GM12864 (cell line): ENCODE results near the gene ARHGAP22.

Source experiments
- DNase-seq: peaks from one replicate; pipeline ENCODE4 v3.0.0-alpha.2; 2011; ENCODE audit warnings: low read depth
- H3K4me3 ChIP-seq: 2 replicates; pipeline ENCODE4 v1.5.1; 2011; ENCODE audit warnings: mild to moderate bottlenecking, low read depth, low read length, control low read depth
- TF ChIP-seq, protein P1 (sequence below): IDR thresholded peaks from 2 replicates; pipeline ENCODE4 v1.5.1; 2011; ENCODE audit warnings: low read depth, mild to moderate bottlenecking, moderate library complexity, low read length, control low read depth, inconsistent platforms; ENCODE audit errors: missing control alignments

Gene ARHGAP22

DNA sequence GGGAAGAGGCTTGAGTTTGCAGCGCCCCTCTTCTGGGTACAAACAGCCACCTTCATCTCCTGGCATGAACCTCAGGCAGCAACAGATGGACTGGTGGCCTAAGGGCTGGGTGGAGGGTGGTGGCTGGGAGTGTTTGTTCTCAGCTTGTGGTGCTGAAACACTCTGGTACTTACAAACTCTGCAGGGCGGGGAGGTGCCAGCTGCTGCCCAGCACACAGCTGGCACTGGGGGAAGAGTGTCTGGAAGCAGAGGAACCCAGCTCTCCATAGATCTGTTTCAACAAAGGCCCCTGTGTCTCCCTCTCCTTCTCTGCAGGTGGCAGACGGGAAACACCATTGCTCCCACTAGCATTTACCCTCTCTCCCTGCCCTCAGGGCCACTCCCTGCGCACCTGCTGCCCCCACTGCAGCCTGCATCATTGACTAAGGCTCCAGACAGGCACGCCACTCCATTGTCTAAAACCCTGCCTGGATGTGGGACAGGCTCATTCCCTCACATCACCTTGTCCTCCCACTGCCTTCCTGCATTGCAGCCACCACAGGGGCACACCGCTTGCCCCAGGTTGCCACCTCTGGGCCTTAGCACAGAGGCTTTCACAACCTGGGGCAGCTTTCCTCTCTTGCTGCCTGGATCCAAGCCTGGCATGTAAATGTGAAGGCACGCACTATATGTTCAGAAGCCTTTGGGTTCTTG, 6.5 kb downstream of the ARHGAP22 start:
- TF ChIP-seq, protein P1, sequence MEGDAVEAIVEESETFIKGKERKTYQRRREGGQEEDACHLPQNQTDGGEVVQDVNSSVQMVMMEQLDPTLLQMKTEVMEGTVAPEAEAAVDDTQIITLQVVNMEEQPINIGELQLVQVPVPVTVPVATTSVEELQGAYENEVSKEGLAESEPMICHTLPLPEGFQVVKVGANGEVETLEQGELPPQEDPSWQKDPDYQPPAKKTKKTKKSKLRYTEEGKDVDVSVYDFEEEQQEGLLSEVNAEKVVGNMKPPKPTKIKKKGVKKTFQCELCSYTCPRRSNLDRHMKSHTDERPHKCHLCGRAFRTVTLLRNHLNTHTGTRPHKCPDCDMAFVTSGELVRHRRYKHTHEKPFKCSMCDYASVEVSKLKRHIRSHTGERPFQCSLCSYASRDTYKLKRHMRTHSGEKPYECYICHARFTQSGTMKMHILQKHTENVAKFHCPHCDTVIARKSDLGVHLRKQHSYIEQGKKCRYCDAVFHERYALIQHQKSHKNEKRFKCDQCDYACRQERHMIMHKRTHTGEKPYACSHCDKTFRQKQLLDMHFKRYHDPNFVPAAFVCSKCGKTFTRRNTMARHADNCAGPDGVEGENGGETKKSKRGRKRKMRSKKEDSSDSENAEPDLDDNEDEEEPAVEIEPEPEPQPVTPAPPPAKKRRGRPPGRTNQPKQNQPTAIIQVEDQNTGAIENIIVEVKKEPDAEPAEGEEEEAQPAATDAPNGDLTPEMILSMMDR = no peak
- H3K4me3 ChIP-seq = no peak overlapping the region
- no peak for DNase-seq

DNA sequence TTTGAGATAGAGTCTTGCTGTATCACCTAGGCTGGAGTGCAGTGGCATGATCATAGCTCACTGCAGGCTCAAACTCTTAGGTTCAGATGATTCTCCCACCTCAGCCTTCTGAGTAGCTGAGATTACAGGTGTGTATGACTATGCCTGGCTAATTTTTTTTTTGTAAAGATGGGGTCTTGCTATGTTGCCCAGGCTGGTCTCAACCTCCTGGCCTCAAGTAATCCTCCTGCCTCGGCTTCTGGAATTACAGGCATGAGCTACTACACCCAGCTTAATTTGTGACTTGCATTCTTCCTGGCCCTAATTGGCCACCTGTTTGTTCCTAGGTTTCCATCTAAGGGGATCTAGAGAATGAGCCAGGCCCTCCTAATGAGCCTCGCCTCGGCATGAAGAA, 9.3 kb downstream of the ARHGAP22 start:
- no peak for DNase-seq
- H3K4me3 ChIP-seq = no peak overlapping the region
- TF ChIP-seq, protein P1 = no peak

DNA sequence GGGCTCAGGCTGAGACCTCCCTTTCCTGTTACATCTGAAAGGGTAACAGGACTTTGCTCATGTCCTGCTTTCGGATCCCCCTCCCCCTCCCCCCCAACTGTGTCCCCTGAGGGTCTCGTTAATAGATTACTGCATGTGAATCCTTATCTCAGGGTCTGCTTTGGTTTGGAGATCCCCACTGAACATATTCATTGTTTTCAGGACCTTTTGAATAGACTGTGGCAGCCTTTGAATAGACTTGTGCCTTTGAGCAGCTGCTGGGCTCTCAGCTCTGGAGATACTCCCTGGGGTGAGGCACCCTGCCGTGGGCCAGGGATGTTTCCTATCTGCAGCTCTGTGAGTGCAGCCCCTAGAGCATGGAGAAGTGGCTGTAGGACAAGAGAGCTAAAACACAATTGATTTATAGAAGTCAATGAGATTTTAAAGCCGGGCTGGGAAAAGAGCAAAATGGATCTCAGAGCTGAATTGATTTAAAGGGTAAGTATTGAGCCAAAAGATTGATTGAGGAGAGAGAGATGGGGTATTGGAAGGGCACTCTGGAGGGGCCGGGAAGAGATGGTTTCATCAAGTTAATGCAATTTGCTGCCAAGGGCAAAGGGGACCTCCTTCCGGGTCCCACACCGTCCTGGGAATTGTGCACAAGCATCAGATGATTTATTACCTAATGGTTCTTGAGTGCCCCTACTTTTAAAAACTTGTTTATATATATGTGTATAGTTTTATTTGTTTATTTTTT, 9.9 kb downstream of the ARHGAP22 start:
- H3K4me3 ChIP-seq = no peak overlapping the region
- TF ChIP-seq, protein P1 = no peak
- DNase-seq = no peak

DNA sequence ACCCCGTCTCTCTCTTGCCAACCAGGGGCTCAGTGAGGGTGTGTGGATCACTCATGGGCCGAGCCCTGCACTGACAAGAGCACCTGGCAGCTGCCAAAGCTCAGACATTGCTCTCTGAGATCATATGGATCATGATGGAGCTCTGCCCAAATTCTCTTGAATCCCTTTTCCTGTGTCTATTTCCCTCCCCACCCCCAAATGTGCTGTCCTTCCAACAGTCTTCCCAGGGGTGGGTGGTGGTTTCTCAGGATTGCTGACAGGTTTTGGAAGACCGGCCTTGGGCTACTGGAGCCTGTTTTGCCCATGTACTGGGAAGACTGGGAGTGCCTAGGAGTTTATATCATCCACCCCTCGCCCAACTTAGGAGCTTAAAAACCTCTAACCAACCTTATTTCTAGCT, 10.5 kb downstream of the ARHGAP22 start:
- DNase-seq = no peak
- no peak overlapping the region for H3K4me3 ChIP-seq
- TF ChIP-seq, protein P1 = no peak

DNA sequence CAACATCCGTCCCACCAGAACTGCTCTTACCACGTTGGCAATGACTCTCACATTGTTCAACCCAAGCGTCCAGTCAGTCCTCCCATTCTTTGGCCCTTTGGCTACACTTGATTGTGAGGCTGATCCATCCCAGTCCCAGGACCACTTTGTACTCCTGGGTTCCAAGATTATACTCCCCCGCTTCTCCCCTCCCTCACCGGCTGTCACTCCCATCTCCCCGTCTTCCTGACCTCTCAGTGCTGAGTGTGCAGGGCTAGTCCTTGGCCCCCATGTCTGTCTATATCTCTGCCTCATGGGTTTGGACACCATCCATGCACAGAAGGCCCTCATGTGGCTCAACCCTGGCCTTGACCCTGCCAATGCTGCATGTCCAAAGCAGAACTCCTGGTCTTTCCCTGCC, 12.5 kb downstream of the ARHGAP22 start:
- H3K4me3 ChIP-seq = no peak overlapping the region
- no peak for DNase-seq
- TF ChIP-seq, protein P1 = no peak

DNA sequence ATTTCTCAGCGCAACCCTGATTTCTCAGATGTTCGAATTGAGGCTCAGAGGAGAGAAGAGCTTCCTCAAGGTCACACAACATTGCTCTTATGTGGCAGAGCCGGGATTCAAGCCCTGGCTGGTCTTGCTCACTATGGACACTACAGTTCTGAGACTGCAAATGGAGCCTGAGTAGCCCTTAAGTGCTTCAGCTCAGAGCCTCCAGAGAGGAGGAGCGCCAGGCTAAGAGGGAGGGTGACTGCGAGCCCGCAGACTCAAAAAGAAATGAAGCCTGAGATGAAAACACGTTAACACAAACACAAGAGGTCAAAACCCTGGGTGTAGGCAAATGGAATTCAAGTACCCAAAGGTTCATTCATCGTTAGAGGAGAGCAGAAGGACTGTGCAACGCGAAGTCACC, 13.9 kb downstream of the ARHGAP22 start:
- no peak overlapping the region for H3K4me3 ChIP-seq
- TF ChIP-seq, protein P1 = no peak
- DNase-seq = no peak

DNA sequence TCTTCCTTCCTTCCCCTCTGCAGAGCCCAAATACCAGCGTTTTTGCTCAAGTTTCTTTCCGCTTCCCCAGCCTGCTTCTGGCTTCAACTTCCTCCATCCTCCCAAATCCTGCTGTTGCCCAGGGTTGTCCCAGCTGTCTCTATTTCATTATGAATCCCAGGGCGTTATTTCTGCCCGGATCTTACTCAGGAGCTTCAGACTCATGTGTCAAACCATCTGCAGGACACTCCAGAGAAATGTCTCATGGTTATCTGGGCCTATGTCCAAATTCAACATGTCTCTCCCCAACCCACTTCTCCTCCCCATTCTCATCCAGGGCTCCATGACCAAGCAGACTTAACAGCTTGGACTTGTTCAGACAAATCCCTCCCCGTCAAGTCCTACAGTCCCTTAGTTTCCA, 15.6 kb downstream of the ARHGAP22 start:
- TF ChIP-seq, protein P1 = no peak
- no peak for DNase-seq
- H3K4me3 ChIP-seq = no peak overlapping the region
